ENCODE data around the gene PAPPA2.
"Not testable (repeated sequence)": the region's sequence is repeated elsewhere in the genome, so short reads cannot be mapped to it uniquely, and the experiment has no call there.

GRCh38 chr1:176451741-176452140 is 11.2 kb upstream of the PAPPA2 start:
- TF ChIP-seq CTCF, POLR2A (IDR thresholded peaks at IDR 0.05): not testable (repeated sequence)
